ENCODE measurements around the gene NDFIP1. TPM values are rescaled to one million over a fixed set of nuclear protein-coding genes. Genes with fewer than 3 reads are reported as not detected.
"Not testable (repeated sequence)": the region's sequence is repeated elsewhere in the genome, so short reads cannot be mapped to it uniquely, and the experiment has no call there.

NDFIP1 gene
- total and polyA plus RNA-seq, 5 donors from 2014 or later = 68.2 to 109 (median 80.5) TPM

DNA sequence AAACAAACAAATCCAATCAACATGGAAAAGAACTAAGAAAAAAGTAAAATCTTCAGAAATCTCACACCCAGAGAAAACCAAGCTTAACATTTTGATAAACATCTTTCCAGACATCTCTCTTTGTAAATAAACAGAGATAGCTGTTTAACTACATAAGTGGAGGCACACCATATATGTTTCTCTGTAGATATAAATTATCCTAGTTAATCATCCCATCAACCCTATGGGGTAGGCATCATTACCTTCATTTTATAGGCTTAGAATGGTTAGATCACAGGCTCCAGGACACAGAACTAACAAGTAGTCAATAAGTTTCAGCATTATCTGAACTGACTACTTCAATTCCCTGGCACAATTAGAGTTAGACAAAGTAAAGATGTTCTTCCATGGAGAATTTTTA, 22.4 kb upstream of the NDFIP1 start:
- H3K4me1 Mint-ChIP-seq = peaks cover 22 to 37% (median 25%) of the 10 kb centered on the region in 4 donors
- ATAC-seq (ENCODE audit: low read depth in 2 of 2) = no peak
- no peaks in the 10 kb centered on the region for H3K36me3 Mint-ChIP-seq
- Histone ChIP-seq H3K36me3 (ENCODE audit: control insufficient read depth, insufficient read depth, low read length) (no peaks in the 10 kb centered on the region), H3K4me3 (ENCODE audit: low read depth, low read length) (no peak overlapping the region), H3K27me3 (ENCODE audit: control insufficient read depth, insufficient read depth, low read length) (no peaks in the 10 kb centered on the region), H3K4me1 (ENCODE audit: control insufficient read depth, insufficient read depth, low read length, poor library complexity, severe bottlenecking) (peaks cover 21% of the 10 kb centered on the region), H3K27ac (ENCODE audit: insufficient read depth, low read length, poor library complexity, severe bottlenecking) (no peak overlapping the region), H3K9me3 (ENCODE audit: control insufficient read depth in 2 of 2, low read length in 2 of 2) (no peaks in the 10 kb centered on the region)
- H3K4me3 Mint-ChIP-seq = no peak overlapping the region
- peaks cover 4% of the 10 kb centered on the region for H3K27me3 Mint-ChIP-seq
- DNase-seq = no peak
- no peak overlapping the region for H3K27ac Mint-ChIP-seq
- H3K9me3 Mint-ChIP-seq = no peaks in the 10 kb centered on the region

DNA sequence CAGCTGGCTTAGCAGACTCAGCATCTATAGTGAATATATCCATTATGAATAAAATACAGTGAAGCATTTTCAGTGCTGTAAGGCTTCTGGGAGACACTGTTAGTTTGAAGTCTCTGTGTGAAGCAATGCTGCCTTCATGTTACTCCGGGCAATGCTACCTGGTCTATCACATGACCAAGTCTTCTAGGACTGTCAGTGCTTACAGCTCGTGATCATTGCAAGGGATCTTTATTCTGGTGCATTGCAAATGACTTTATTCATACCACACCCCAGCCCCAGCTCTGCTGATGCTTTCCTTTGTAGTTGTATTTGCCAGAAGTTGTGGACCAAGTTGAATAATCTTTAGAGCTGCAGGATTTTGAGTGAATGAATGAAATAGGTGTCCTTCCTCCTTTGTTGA, 21.9 kb upstream of the NDFIP1 start:
- Mint-ChIP-seq H3K27ac (peak overlapping the region in 1 of 3 donors; percentile 97), H3K4me1 (peaks cover 22 to 41% (median 28%) of the 10 kb centered on the region in 4 donors), H3K27me3 (peaks cover 4% of the 10 kb centered on the region), H3K36me3 (no peaks in the 10 kb centered on the region), H3K4me3 (peak overlapping the region in 1 of 4 donors; percentile 61), H3K9me3 (no peaks in the 10 kb centered on the region)
- Histone ChIP-seq H3K27me3 (ENCODE audit: control insufficient read depth, insufficient read depth, low read length) (no peaks in the 10 kb centered on the region), H3K9me3 (ENCODE audit: control insufficient read depth in 2 of 2, low read length in 2 of 2) (no peaks in the 10 kb centered on the region), H3K27ac (ENCODE audit: insufficient read depth, low read length, poor library complexity, severe bottlenecking) (no peak overlapping the region), H3K4me1 (ENCODE audit: control insufficient read depth, insufficient read depth, low read length, poor library complexity, severe bottlenecking) (peaks cover 21% of the 10 kb centered on the region), H3K36me3 (ENCODE audit: control insufficient read depth, insufficient read depth, low read length) (no peaks in the 10 kb centered on the region), H3K4me3 (ENCODE audit: low read depth, low read length) (no peak overlapping the region)
- DNase-seq (no peak), ATAC-seq (ENCODE audit: low read depth in 2 of 2) (no peak)

DNA sequence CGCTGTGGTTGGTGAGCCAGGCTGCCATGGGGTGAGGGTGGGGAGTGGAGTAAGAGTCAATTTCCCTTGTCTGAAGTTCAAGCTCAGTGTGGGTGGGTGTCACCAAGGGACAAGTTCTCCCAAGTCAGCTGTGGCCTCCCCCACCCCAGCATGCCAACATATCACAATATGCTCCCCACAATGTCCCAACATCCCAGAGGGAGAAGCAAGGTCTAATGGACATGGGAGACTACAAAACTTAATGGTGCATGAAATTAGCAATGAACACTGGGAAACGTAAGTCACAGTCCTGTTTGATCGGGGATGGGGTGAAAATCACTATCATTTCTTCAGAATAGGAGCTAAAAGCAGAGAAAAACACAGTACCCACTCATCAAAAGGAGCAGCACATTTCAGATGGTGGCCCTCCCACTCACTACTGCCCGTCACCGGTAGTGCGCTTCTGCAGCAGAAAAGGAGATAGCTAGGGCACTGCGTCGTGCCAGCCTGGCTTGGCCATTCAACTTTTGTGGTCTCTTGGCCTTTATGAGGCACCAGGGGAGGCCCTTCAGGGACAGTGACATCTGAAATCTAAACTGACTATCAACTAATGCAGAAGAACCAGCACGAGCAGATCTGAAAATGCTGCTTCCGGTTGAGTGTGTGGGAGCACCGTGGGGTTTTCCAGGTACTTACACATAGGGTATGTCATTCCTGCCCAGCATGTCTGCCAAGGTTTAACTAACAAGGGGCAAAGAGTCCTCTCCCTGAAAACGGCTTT, 20.5 kb upstream of the NDFIP1 start:
- Mint-ChIP-seq H3K36me3 (no peaks in the 10 kb centered on the region), H3K9me3 (no peaks in the 10 kb centered on the region), H3K27ac (peak overlapping the region; percentile 90 to 97 (median 97)), H3K4me1 (peaks cover 22 to 39% (median 26%) of the 10 kb centered on the region in 4 donors), H3K27me3 (peaks cover 4% of the 10 kb centered on the region), H3K4me3 (peak overlapping the region; percentile 73 to 88 (median 83))
- peak; percentile 45 to 72 for ATAC-seq (ENCODE audit: low read depth in 2 of 2)
- Histone ChIP-seq H3K9me3 (ENCODE audit: control insufficient read depth in 2 of 2, low read length in 2 of 2) (no peaks in the 10 kb centered on the region), H3K36me3 (ENCODE audit: control insufficient read depth, insufficient read depth, low read length) (no peaks in the 10 kb centered on the region), H3K4me3 (ENCODE audit: low read depth, low read length) (peak overlapping the region; percentile 67), H3K27ac (ENCODE audit: insufficient read depth, low read length, poor library complexity, severe bottlenecking) (peak overlapping the region; percentile 81), H3K4me1 (ENCODE audit: control insufficient read depth, insufficient read depth, low read length, poor library complexity, severe bottlenecking) (peaks cover 25% of the 10 kb centered on the region), H3K27me3 (ENCODE audit: control insufficient read depth, insufficient read depth, low read length) (no peaks in the 10 kb centered on the region)
- DNase-seq = peak; percentile 23 to 37 (median 36)

DNA sequence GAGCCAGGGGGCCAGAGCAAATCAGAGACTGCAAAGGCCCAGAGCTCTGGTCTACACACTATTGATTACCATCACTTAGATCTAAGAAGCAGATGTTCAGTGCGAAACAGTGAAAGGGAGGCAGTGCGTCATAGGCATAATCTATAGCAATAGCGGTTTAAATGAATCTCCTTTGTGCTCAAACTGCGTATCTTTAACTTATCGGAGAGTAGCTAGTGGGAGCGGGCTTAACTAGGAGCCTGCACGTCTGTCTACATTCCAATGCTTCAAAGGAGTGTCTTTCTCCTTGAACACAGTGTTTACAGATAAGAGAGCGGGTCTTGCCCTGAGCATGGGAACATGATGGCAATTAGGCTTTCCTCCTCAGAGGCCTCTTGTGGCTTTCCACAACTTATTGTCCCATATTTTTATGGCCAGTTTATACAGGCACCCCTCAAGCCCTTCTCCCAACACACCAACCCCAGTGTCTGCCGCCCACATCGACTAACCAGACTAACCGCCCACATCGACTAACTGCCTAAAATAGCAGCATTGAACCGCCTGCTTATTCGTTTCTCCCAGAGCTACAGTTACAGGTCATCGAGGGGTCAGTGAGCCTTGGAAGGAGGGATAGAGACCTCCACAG, 19.6 kb upstream of the NDFIP1 start:
- ATAC-seq (ENCODE audit: low read depth in 2 of 2) = peak; percentile 16 to 26
- H3K27ac ChIP-seq (ENCODE audit: insufficient read depth, low read length, poor library complexity, severe bottlenecking) = peak overlapping the region; percentile 81

DNA sequence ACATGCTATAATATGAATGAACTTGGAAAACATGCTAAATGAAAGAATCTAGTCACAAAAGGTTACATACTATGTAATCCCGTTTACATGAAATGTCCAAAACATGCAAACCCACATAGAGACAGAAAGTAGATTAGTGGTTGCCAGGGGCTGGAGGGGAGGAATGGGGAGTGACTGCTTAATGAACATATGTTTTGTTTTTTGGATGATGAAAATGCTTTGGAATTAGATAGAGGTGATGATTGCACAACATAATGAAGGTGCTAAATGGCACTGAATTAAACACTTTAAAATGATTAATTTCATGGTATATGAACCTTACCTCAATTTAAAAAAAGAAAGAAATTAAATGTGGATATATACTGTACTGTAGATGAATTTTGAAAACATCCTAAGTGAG, 17.6 kb upstream of the NDFIP1 start:
- no peaks in the 10 kb centered on the region for H3K27me3 ChIP-seq (ENCODE audit: control insufficient read depth, insufficient read depth, low read length)
- no peak overlapping the region for H3K4me3 Mint-ChIP-seq
- H3K4me3 ChIP-seq (ENCODE audit: low read depth, low read length) = no peak overlapping the region
- peaks cover 22 to 63% (median 45%) of the 10 kb centered on the region in 4 donors for H3K4me1 Mint-ChIP-seq
- peak overlapping the region in 2 of 3 donors; percentile 8 to 87 for H3K27ac Mint-ChIP-seq
- DNase-seq = no peak
- H3K9me3 ChIP-seq (ENCODE audit: control insufficient read depth in 2 of 2, low read length in 2 of 2) = no peaks in the 10 kb centered on the region
- H3K27ac ChIP-seq (ENCODE audit: insufficient read depth, low read length, poor library complexity, severe bottlenecking) = no peak overlapping the region
- peaks cover 4% of the 10 kb centered on the region for H3K27me3 Mint-ChIP-seq
- H3K36me3 ChIP-seq (ENCODE audit: control insufficient read depth, insufficient read depth, low read length) = no peaks in the 10 kb centered on the region
- H3K4me1 ChIP-seq (ENCODE audit: control insufficient read depth, insufficient read depth, low read length, poor library complexity, severe bottlenecking) = peaks cover 47% of the 10 kb centered on the region
- no peaks in the 10 kb centered on the region for H3K9me3 Mint-ChIP-seq
- no peaks in the 10 kb centered on the region for H3K36me3 Mint-ChIP-seq
- no peak for ATAC-seq (ENCODE audit: low read depth in 2 of 2)

More for the DNA sequence above, 19.6 kb upstream of the NDFIP1 start:
- H3K36me3 Mint-ChIP-seq; H3K9me3 Mint-ChIP-seq; H3K27me3 Mint-ChIP-seq; H3K27me3 ChIP-seq (ENCODE audit: control insufficient read depth, insufficient read depth, low read length); H3K36me3 ChIP-seq (ENCODE audit: control insufficient read depth, insufficient read depth, low read length); H3K9me3 ChIP-seq (ENCODE audit: control insufficient read depth in 2 of 2, low read length in 2 of 2): not testable (repeated sequence)
- peak overlapping the region; percentile 73 to 88 (median 83) for H3K4me3 Mint-ChIP-seq
- peaks cover 22 to 43% (median 28%) of the 10 kb centered on the region in 4 donors for H3K4me1 Mint-ChIP-seq
- H3K27ac Mint-ChIP-seq = peak overlapping the region; percentile 86 to 97 (median 97)
- H3K4me1 ChIP-seq (ENCODE audit: control insufficient read depth, insufficient read depth, low read length, poor library complexity, severe bottlenecking) = peaks cover 29% of the 10 kb centered on the region
- DNase-seq = peak in 2 of 3 donors; percentile 15 to 51
- H3K4me3 ChIP-seq (ENCODE audit: low read depth, low read length) = peak overlapping the region; percentile 67

DNA sequence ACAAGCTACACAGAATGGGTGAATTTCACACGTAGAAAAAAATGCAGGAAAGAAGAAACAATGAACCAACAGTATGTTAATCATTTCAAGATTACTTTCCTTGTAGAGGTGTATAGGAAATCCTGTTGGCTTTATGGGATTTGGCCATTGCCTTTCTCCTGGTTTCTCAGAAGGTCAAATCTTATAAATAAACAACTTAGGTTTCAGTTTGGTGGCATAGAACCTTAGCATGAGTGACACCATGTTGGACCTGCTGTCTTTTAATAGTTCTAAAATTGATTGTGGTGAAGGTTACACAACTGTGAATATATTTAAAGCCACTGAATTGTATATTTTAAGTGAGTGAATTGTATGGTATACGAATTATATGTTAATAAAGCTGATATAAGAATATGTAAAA, 16.7 kb upstream of the NDFIP1 start:
- no peak overlapping the region for H3K4me3 Mint-ChIP-seq
- no peaks in the 10 kb centered on the region for H3K36me3 ChIP-seq (ENCODE audit: control insufficient read depth, insufficient read depth, low read length)
- no peaks in the 10 kb centered on the region for H3K9me3 Mint-ChIP-seq
- no peak for ATAC-seq (ENCODE audit: low read depth in 2 of 2)
- no peak for DNase-seq
- peak overlapping the region in 1 of 3 donors; percentile 82 for H3K27ac Mint-ChIP-seq
- no peaks in the 10 kb centered on the region for H3K36me3 Mint-ChIP-seq
- H3K27me3 Mint-ChIP-seq = peaks cover 4% of the 10 kb centered on the region
- H3K9me3 ChIP-seq (ENCODE audit: control insufficient read depth in 2 of 2, low read length in 2 of 2) = no peaks in the 10 kb centered on the region
- H3K4me3 ChIP-seq (ENCODE audit: low read depth, low read length) = no peak overlapping the region
- no peaks in the 10 kb centered on the region for H3K27me3 ChIP-seq (ENCODE audit: control insufficient read depth, insufficient read depth, low read length)
- peak overlapping the region; percentile 9 for H3K27ac ChIP-seq (ENCODE audit: insufficient read depth, low read length, poor library complexity, severe bottlenecking)
- H3K4me1 Mint-ChIP-seq = peaks cover 20 to 63% (median 46%) of the 10 kb centered on the region in 4 donors
- H3K4me1 ChIP-seq (ENCODE audit: control insufficient read depth, insufficient read depth, low read length, poor library complexity, severe bottlenecking) = peaks cover 47% of the 10 kb centered on the region

DNA sequence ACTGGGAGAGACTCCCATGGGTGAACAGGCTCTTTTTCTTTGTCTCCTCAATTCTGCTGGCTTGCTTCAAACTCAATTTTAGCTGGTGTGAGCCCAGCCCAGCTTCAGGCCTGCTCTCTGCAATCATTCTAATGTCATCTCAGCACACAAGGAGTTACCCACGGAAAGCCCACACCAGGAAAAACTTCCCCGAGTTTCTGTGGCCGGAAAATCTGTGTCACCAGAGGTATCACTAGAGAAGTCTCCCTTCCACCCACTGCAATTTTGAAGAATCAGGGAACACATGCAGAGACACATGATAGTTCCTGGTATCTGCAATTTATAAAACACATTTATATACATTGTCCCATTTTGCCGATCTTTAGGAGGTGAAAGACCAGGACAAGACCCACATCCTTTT, 13.5 kb upstream of the NDFIP1 start:
- H3K4me1 Mint-ChIP-seq = peaks cover 0 to 64% (median 40%) of the 10 kb centered on the region in 4 donors

More for the DNA sequence above, 13.5 kb upstream of the NDFIP1 start:
- ATAC-seq (ENCODE audit: low read depth in 2 of 2) = no peak
- peak overlapping the region; percentile 53 to 72 (median 64) for H3K4me3 Mint-ChIP-seq
- H3K27ac Mint-ChIP-seq = peak overlapping the region; percentile 85 to 97 (median 92)
- H3K36me3 Mint-ChIP-seq = no peaks in the 10 kb centered on the region
- no peaks in the 10 kb centered on the region for H3K9me3 Mint-ChIP-seq
- Histone ChIP-seq H3K36me3 (ENCODE audit: control insufficient read depth, insufficient read depth, low read length) (no peaks in the 10 kb centered on the region), H3K27ac (ENCODE audit: insufficient read depth, low read length, poor library complexity, severe bottlenecking) (peak overlapping the region; percentile 90), H3K4me3 (ENCODE audit: low read depth, low read length) (peak overlapping the region; percentile 60), H3K4me1 (ENCODE audit: control insufficient read depth, insufficient read depth, low read length, poor library complexity, severe bottlenecking) (peaks cover 26% of the 10 kb centered on the region), H3K9me3 (ENCODE audit: control insufficient read depth in 2 of 2, low read length in 2 of 2) (no peaks in the 10 kb centered on the region), H3K27me3 (ENCODE audit: control insufficient read depth, insufficient read depth, low read length) (no peaks in the 10 kb centered on the region)
- peak in 1 of 3 donors; percentile 23 for DNase-seq
- peaks cover 4% of the 10 kb centered on the region for H3K27me3 Mint-ChIP-seq

All from CD4-positive, CD25-positive, alpha-beta regulatory T cell (primary cell).